ENCODE results near the gene TOR4A. TPM values are rescaled to one million over a fixed set of nuclear protein-coding genes. Genes with fewer than 3 reads are reported as not detected.

The TOR4A gene
- total RNA-seq, 6 experiments from 2014 or later, result 58.4 to 76.2 (median 62.2) TPM

GRCh38 chr9:137278721-137279711 lies 1.5 kb downstream of the TOR4A start:
- TF ChIP-seq CTCF (IDR thresholded peaks at IDR 0.05), result no peak
- peaks cover 16% of the 10 kb centered on the region for H3K4me1 Mint-ChIP-seq (ENCODE audit: low read depth)
- no peak overlapping the region for H3K27ac Mint-ChIP-seq
- H3K4me3 Mint-ChIP-seq, result no peak overlapping the region
- peaks cover 7% of the 10 kb centered on the region for H3K27me3 Mint-ChIP-seq (ENCODE audit: insufficient read depth)
- H3K36me3 Mint-ChIP-seq (ENCODE audit: low read depth), result peaks cover 11% of the 10 kb centered on the region; the same call in 1 of the 2 replicates
- H3K9me3 Mint-ChIP-seq, result no peaks in the 10 kb centered on the region
- DNase-seq, result no peak

GRCh38 chr9:137279741-137280473 lies 2.4 kb downstream of the TOR4A start:
- H3K36me3 Mint-ChIP-seq (ENCODE audit: low read depth), result peaks cover 11% of the 10 kb centered on the region; the same call in 1 of the 2 replicates

GRCh38 chr9:137280474-137281344 lies 3.2 kb downstream of the TOR4A start:
- Mint-ChIP-seq H3K4me1 (ENCODE audit: low read depth) (peaks cover 10% of the 10 kb centered on the region), H3K36me3 (ENCODE audit: low read depth) (peaks cover 11% of the 10 kb centered on the region; the same call in 1 of the 2 replicates), H3K9me3 (no peaks in the 10 kb centered on the region), H3K27ac (no peak overlapping the region), H3K4me3 (no peak overlapping the region), H3K27me3 (ENCODE audit: insufficient read depth) (peaks cover 4% of the 10 kb centered on the region; the same call in 1 of the 2 replicates)
- 0 out of 2 replicates have a peak, but pooled peaks have one; percentile 16 for TF ChIP-seq CTCF (IDR thresholded peaks at IDR 0.05)
- no peak for DNase-seq

More at GRCh38 chr9:137279741-137280473, 2.4 kb downstream of the TOR4A start:
- Mint-ChIP-seq H3K27ac (no peak overlapping the region), H3K27me3 (ENCODE audit: insufficient read depth) (peaks cover 7% of the 10 kb centered on the region), H3K9me3 (no peaks in the 10 kb centered on the region), H3K4me3 (0 out of 2 replicates have a peak overlapping the region, but pooled peaks have one; percentile 20), H3K4me1 (ENCODE audit: low read depth) (peaks cover 16% of the 10 kb centered on the region)
- no peak for TF ChIP-seq CTCF (IDR thresholded peaks at IDR 0.05)
- no peak for DNase-seq

- Mint-ChIP-seq H3K36me3 (ENCODE audit: low read depth) (peaks cover 11% of the 10 kb centered on the region; the same call in 1 of the 2 replicates), H3K4me3 (no peak overlapping the region), H3K27me3 (ENCODE audit: insufficient read depth) (peaks cover 4% of the 10 kb centered on the region; the same call in 1 of the 2 replicates), H3K9me3 (no peaks in the 10 kb centered on the region), H3K27ac (no peak overlapping the region), H3K4me1 (ENCODE audit: low read depth) (peaks cover 8% of the 10 kb centered on the region)
- DNase-seq, result no peak
- TF ChIP-seq CTCF (IDR thresholded peaks at IDR 0.05), result no peak
Measured at GRCh38 chr9:137281345-137282116, 4.0 kb downstream of the TOR4A start.
